Transverse colon (tissue), 4 donors: Measurements from ENCODE around the gene CD151.

Experiments used
- CTCF ChIP-seq, 5 experiments: fragments of 200-600 bp in 3 of 5; fragments of 450-650 bp in 2 of 5; sonication (generic) in 3 of 5; IDR thresholded peaks; 1 replicate in 2 of 5; 2 replicates in 3 of 5; pipeline ENCODE4 v1.5.1; 2016 to 2017; ENCODE audit warnings: antibody characterized with exemption in 5 of 5, inconsistent platforms in 3 of 5, mild to moderate bottlenecking in 2 of 5, moderate library complexity in 1 of 5
- EP300 ChIP-seq: sonication (generic); formaldehyde crosslinking; IDR thresholded peaks from one replicate; pipeline ENCODE4 v1.6.1; 2017; ENCODE audit warnings: antibody characterized with exemption, low read depth
- POLR2A ChIP-seq: fragments of 450-650 bp; IDR thresholded peaks from one replicate; pipeline ENCODE4 v1.6.1; 2016; ENCODE audit warnings: antibody characterized with exemption, mild to moderate bottlenecking, moderate library complexity
- POLR2AphosphoS5 ChIP-seq, 3 donors: sonication (generic); formaldehyde crosslinking; IDR thresholded peaks; one replicate each; pipeline ENCODE4 v1.6.1; 2016; ENCODE audit warnings: antibody characterized with exemption in 3 of 3

GRCh38 chr11:870127-870413, 37.3 kb downstream of the CD151 start:
- TF ChIP-seq POLR2A: no peak
- TF ChIP-seq POLR2AphosphoS5 (IDR thresholded peaks at IDR 0.05): no peak
- TF ChIP-seq CTCF (IDR thresholded peaks at IDR 0.05): no peak
- no peak for TF ChIP-seq EP300
